Muscle layer of duodenum (tissue), 2 donors: ENCODE results near the gene CAMK2A.

ENCODE experiments used
- H3K27ac ChIP-seq: one replicate; pipeline ENCODE4 v1.7.0; 2013; ENCODE audit warnings: mild to moderate bottlenecking, low read length
- H3K27me3 ChIP-seq: one replicate; pipeline ENCODE4 v1.7.0; 2013; ENCODE audit warnings: low read depth, mild to moderate bottlenecking, control low read depth, low read length
- H3K36me3 ChIP-seq, 2 donors: one replicate each; pipeline ENCODE4 v1.7.0; 2013; ENCODE audit warnings: low read length in 2 of 2, control low read depth in 1 of 2, mild to moderate bottlenecking in 1 of 2; ENCODE audit not compliant: insufficient read depth in 2 of 2, control insufficient read depth in 1 of 2
- H3K4me1 ChIP-seq, 2 donors: one replicate each; pipeline ENCODE4 v1.7.0; 2013; ENCODE audit warnings: low read length in 2 of 2, mild to moderate bottlenecking in 2 of 2, control low read depth in 1 of 2, moderate library complexity in 1 of 2; ENCODE audit not compliant: insufficient read depth in 2 of 2, control insufficient read depth in 1 of 2
- H3K4me3 ChIP-seq, 2 donors: one replicate each; pipeline ENCODE4 v1.7.0; 2013; ENCODE audit warnings: low read length in 2 of 2, low read depth in 1 of 2, mild to moderate bottlenecking in 1 of 2
- H3K9me3 ChIP-seq, 2 donors: one replicate each; pipeline ENCODE4 v1.7.0; 2013; ENCODE audit warnings: low read length in 2 of 2, control low read depth in 1 of 2, mild to moderate bottlenecking in 1 of 2; ENCODE audit not compliant: control insufficient read depth in 1 of 2
- donor health status: healthy.

CAMK2A gene

DNA sequence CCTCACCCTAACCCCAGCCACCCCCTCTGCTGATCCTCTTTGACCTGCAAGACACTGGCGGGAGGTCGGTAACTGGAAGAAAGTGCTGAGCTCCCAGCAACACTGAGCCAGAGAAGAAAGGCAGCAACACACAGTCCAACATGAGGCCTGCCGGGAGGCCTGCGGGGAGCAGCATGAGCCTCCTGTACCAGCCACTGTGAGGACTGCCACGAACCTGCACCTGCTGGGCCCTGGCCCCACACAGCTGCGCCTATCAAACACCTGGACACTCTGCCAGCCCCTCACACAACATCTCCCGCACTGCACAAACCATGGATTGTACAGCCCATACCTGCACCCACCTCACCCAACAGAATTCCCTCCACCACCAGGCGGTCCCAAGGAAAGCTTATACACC, 18.3 kb downstream of the CAMK2A start:
- Histone ChIP-seq H3K27me3 (no peaks in the 10 kb centered on the region), H3K9me3 (no peaks in the 10 kb centered on the region), H3K4me3 (no peak overlapping the region), H3K4me1 (peaks cover 0 to 10% of the 10 kb centered on the region in 2 donors), H3K36me3 (no peaks in the 10 kb centered on the region), H3K27ac (no peak overlapping the region)

DNA sequence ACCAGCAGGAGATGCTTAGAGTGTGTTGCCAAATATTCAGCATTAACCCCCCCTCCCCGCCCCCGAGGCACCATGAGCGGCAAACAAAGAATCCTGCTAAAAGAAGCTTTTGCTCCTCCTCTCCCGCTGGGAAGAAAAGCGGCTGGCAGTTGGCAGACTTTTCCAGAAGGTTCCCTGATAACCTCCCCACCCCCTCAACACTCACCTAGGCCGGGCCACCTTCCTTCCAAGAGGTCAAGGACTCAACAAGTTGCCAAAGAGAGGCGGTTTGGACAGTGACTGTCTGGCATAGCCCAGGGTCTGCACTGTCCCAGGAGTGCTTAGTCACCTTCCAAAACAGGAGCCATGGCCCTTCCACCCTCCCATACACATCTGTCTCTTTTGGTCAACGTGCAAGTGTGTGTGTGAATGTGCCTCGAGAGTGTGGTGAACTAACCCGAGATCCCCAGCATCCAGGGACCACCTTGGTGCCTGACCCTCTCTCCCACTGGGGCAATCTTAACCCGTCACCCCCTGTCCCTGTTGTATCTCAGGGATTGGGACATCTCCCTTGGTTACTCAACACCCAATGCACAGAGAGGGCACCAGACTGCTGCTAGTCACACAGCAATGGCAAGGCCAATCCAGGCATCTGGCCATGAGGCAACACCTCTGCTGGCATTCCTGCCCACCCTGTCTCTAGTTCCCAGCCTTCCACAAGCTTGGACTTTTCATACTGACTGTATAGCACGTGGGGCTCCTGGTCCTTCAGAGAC, 18.9 kb downstream of the CAMK2A start:
- Histone ChIP-seq H3K4me1 (peaks cover 0 to 10% of the 10 kb centered on the region in 2 donors), H3K36me3 (no peaks in the 10 kb centered on the region), H3K27me3 (no peaks in the 10 kb centered on the region), H3K9me3 (no peaks in the 10 kb centered on the region), H3K4me3 (no peak overlapping the region), H3K27ac (no peak overlapping the region)

DNA sequence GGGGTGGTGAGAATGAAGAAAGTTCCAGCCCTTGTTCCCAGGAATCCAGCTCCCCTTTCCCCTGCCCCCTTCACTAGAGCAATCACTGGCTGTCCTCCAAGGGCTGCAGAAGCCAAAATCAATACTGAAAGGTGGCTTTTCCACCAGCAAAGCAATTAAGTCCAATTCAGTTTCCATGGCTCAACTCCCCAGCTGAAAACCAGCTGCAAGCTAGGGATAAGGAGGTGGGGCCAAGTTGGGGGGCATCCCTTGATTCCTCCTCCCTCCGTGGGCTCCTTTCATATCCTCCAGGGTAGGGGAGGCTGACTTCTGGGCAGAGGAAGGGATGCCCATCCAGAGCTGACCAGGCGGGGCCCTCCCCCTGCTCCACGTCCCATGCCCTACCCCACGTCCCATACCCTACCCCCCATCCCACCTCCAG, 22.7 kb downstream of the CAMK2A start:
- no peaks in the 10 kb centered on the region for H3K27me3 ChIP-seq
- H3K4me3 ChIP-seq: no peak overlapping the region
- H3K27ac ChIP-seq: no peak overlapping the region
- no peaks in the 10 kb centered on the region for H3K36me3 ChIP-seq
- no peaks in the 10 kb centered on the region for H3K9me3 ChIP-seq
- H3K4me1 ChIP-seq: peaks cover 0 to 16% of the 10 kb centered on the region in 2 donors

DNA sequence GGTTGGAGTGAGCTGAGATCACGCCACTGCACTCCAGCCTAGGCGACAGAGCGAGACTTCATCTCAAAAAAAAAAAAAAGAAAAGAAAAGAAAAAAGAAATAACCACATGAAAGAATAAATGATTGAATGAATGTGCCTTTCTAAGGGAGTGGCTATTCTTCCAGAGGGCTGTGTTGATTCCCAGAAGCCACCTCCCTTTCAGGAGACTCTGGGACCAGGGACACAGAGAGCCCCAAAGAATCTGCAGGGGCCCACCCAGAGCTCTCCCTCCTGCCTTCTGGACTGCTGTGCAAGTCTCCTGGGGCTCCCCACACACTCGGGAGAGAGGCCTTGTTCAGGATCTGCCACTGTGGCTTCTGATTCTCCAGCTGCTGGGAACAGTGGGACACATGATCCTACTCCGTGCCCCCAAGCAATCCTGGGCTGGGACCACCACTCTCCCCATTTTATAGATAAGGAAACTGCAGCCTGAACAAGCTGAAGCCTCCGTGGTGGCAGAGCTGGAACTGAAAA, 23.6 kb downstream of the CAMK2A start:
- Histone ChIP-seq H3K4me1 (peaks cover 0 to 16% of the 10 kb centered on the region in 2 donors), H3K27ac (no peak overlapping the region), H3K4me3 (no peak overlapping the region), H3K27me3 (no peaks in the 10 kb centered on the region), H3K36me3 (no peaks in the 10 kb centered on the region), H3K9me3 (no peaks in the 10 kb centered on the region)

DNA sequence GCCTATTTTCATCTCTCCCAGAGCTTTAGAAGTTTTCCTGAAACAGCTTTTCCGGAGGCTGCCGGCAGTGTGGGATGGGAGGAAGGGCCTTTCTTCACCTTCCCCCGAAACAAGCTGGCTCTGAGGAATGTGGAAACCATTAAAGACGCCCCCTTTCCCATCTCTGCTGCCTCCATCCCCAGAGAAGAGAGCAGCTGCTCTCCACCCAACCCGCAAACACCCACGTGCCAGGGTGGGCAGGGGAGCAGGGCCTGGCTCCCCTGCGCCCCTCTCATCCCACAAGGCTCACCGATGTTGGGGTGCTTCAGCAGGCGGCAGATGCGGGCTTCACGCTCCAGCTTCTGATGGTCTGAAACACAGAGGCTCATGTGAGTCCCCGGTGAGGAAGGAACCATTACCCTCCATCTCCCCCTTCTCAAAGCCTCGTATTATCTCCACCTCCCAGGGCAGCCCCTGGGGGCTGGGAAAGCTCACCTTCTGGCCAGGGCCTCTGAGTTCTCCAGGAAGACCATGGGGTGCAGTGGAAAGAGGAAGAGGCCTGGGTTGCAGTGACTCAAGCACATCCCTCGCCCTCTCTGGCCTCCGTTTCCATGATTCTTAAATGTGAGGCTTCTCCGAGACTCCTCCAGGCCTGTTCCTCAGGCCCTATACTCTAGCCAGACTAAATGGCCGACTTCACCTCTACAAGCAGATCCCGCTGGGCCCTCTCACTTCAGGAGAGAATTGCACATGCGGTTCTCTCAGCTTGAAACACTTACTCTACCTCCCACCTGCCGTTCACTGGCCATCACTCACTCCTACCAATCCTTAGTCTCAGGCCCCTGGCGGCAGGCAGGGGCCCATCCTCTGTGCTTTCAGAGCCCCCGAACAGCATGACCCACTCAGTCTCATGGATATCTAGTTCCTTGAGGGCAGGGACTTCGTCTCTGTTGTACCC, 24.6 kb downstream of the CAMK2A start:
- H3K27me3 ChIP-seq: no peaks in the 10 kb centered on the region
- H3K4me3 ChIP-seq: no peak overlapping the region
- H3K36me3 ChIP-seq: no peaks in the 10 kb centered on the region
- no peak overlapping the region for H3K27ac ChIP-seq
- no peaks in the 10 kb centered on the region for H3K9me3 ChIP-seq
- peaks cover 0 to 6% of the 10 kb centered on the region in 2 donors for H3K4me1 ChIP-seq

DNA sequence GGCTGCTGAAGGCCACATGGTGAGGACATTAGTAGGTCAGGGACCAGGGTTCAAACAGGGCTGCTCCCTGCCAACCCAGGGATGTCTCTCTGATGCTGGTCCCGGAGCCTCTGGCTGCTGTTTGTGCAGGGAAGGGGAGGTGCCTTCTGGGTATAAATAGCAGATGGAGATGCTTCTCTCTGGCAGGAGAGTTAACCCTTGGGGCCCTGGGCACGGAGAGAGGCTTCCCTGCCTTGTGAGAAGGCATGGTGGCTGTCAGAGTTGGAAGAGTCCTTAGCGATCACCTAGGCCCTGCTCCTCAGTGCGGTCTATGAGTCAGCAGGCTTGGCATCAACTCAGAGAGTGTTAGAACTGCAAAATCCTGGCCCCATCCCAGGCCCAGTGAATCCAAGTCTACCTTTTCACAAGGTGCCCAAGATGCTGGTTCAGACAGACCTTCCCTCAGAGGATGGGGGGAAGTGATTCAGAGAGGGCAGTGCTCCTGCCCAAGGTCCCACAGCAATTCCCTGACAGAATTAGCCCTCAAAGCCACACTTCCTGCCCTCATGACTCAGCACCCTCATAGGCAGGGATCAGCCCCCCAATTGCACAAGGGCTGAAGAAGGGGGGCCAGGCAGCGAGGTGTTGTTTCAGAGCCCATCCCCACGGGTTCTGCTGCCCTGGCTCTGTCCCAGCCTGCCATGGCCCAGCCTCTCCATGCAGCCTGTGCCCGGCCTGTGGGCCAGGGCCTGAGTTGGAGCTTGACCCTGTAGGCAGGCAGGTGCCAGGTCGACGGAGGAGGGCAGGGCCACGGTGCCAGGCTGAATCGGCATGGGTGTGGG, 25.6 kb downstream of the CAMK2A start:
- Histone ChIP-seq H3K9me3 (no peaks in the 10 kb centered on the region), H3K4me1 (peaks cover 0 to 6% of the 10 kb centered on the region in 2 donors), H3K27me3 (no peaks in the 10 kb centered on the region), H3K27ac (no peak overlapping the region), H3K4me3 (no peak overlapping the region), H3K36me3 (no peaks in the 10 kb centered on the region)

DNA sequence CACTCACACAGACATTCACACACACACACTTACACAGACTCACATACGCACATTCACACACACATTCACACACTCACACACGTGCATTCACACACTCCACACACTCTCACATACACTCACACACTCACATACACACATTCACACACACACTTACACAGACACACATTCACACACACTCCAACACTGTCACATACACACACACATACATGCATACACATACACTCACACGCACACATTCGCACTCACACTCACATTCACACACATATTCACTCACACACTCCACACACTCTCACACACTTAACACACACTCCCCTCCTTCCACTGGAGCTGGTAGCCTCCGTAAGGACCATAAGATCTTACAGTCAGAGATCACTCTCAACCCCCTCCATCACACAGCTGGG, 26.2 kb downstream of the CAMK2A start:
- Histone ChIP-seq H3K4me3 (no peak overlapping the region), H3K27ac (no peak overlapping the region), H3K27me3 (no peaks in the 10 kb centered on the region), H3K36me3 (no peaks in the 10 kb centered on the region), H3K4me1 (peaks cover 0 to 6% of the 10 kb centered on the region in 2 donors), H3K9me3 (no peaks in the 10 kb centered on the region)

DNA sequence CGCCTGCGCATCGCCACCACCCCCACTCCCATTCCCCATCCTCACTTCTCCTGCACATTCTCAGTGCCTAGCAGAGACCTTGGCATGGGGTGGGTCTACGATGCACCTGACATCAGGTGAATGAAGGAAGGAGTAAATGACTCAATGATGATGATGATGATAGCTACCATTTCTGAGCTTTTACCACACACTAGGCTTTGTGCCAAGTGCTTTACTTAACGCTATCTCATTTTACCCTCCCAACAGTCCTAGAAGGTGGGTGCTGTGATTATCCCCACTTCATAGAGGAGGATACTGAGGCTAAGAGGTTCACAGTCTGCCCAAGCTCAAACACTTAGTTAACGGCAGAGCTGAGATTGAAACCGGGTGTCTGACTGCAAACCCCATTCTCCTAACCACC, 27.1 kb downstream of the CAMK2A start:
- Histone ChIP-seq H3K27me3 (no peaks in the 10 kb centered on the region), H3K36me3 (no peaks in the 10 kb centered on the region), H3K4me1 (peaks cover 0 to 6% of the 10 kb centered on the region in 2 donors), H3K27ac (no peak overlapping the region), H3K4me3 (no peak overlapping the region), H3K9me3 (no peaks in the 10 kb centered on the region)

DNA sequence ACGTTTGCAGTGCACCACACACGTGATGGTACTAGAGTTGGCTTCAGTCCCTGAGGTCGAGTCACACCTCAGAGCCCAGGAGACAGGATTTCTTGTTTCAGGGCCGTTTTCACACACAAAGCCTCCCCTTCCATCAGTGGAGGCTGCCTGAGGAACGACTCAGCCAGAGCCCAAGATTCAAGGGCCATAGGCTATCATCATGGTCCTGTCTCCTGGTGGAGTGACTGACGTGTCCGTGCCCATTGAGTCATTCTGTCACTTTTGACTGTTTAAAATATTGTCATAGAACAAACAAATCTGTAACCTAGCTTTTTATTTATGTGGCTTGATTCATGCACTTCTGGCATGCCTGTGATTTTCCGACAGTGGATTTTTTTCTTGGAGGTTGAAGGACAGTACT, 28.3 kb downstream of the CAMK2A start:
- Histone ChIP-seq H3K36me3 (no peaks in the 10 kb centered on the region), H3K4me1 (peaks cover 0 to 6% of the 10 kb centered on the region in 2 donors), H3K4me3 (no peak overlapping the region), H3K9me3 (no peaks in the 10 kb centered on the region), H3K27me3 (no peaks in the 10 kb centered on the region), H3K27ac (no peak overlapping the region)

DNA sequence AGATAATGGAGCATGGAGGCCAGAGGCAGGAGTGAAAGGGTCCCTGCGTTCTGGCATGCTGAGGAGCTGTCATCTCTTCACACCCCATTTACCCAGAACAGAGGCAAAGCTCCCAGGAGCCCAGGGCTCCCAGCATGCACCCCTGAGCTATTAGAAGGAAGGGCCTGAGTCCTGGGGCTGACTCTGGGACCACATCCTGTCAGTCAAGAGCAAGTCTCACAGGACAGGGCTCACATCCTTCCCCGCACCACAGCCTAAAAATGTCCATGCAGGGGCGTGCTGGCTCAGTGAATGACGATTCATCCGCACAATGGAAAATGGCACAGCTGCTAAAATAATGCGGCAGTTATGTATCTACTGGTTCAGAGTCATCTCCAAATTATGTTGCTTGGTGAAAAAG, 31.4 kb downstream of the CAMK2A start:
- no peaks in the 10 kb centered on the region for H3K36me3 ChIP-seq
- no peaks in the 10 kb centered on the region for H3K9me3 ChIP-seq
- H3K27me3 ChIP-seq: no peaks in the 10 kb centered on the region

DNA sequence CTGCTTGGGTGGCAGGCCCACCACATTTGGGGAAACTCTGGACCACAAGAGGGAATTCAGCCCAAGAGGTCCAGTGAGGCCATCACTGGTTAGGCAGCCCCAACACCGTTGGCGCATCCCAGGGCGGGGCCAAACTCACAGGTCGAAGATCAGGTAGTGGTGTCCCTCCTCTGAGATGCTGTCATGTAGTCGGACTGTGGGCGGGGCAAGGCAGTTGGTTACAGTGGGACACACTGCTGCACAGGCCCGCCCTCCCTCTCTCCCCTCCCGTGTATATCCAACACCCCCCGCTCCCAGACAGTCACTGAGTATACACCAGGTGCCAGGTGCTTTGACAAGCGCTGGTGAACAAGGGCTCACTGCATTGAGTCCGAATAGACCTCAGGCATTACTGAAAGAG, 32.1 kb downstream of the CAMK2A start:
- no peaks in the 10 kb centered on the region for H3K9me3 ChIP-seq
- no peak overlapping the region for H3K4me3 ChIP-seq
- H3K36me3 ChIP-seq: no peaks in the 10 kb centered on the region
- no peaks in the 10 kb centered on the region for H3K4me1 ChIP-seq
- no peaks in the 10 kb centered on the region for H3K27me3 ChIP-seq
- H3K27ac ChIP-seq: no peak overlapping the region

More for the DNA sequence above, 31.4 kb downstream of the CAMK2A start:
- Histone ChIP-seq H3K27ac (no peak overlapping the region), H3K4me1 (no peaks in the 10 kb centered on the region), H3K4me3 (no peak overlapping the region)
